GM06990 (cell line): ENCODE data around the gene ZNHIT6.
A peak's percentile ranks its signal among the peaks of the same experiment; 100 is the strongest.

Experiments used
- DNase-seq: peaks from one replicate; pipeline ENCODE4 v3.0.0-alpha.2; 2011; ENCODE audit not compliant: insufficient read length; ENCODE audit errors: extremely low read depth
- H3K27me3 ChIP-seq: replicated peaks from 2 replicates; pipeline ENCODE4 v1.6.0; 2011; ENCODE audit warnings: low read length; ENCODE audit not compliant: control insufficient read depth, insufficient read depth
- H3K36me3 ChIP-seq: 2 replicates; pipeline ENCODE4 v1.5.1; 2011; ENCODE audit warnings: low read length; ENCODE audit not compliant: control insufficient read depth, insufficient read depth
- H3K4me3 ChIP-seq: replicated peaks from 2 replicates; pipeline ENCODE4 v1.5.1; 2011; ENCODE audit warnings: low read depth, mild to moderate bottlenecking, control low read depth, low read length
- CTCF ChIP-seq: IDR thresholded peaks from 2 replicates; pipeline ENCODE4 v1.5.1; 2011; ENCODE audit warnings: low read length, control low read depth, mild to moderate bottlenecking, inconsistent platforms; ENCODE audit not compliant: insufficient read depth, poor library complexity, severe bottlenecking

The ZNHIT6 gene

DNA sequence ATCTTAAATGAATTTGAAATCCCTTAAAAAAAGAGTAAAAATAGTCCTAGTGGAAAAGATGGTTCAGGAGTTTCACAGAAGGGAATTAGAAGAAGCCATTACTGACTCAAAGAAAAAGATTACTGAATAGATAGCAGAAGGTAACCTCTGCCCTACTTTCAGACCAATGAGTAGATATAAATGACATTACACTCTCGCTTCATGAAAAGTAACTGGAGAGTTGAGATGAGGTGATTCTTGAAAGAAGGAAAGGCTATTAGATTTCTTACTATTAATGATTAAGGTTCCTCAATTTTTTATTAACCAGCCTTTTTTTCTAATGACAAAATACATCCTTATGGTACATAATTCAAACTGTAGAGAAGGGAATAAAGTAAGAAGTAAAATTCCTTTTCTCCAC, 99.4 kb downstream of the ZNHIT6 start:
- TF ChIP-seq CTCF = no peak
- DNase-seq = no peak
- H3K27me3 ChIP-seq = no peaks in the 10 kb centered on the region
- H3K36me3 ChIP-seq = no peaks in the 10 kb centered on the region
- H3K4me3 ChIP-seq = no peak overlapping the region

DNA sequence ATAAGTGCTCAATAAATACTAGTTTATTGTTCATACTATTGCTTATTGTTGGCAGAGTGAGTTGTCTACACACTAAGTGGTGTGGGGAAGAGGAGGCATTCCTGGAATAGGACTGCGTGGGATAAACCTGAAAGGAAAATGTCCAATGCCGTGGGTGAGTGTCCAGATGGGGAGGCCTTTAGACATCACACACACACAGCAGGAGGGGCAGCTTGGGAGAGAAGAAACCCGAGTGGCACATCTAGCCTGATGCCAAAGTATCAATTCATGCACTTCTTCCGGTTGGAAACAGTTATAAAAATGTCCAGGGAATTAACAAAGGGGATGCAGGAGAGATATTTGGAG, 100.3 kb downstream of the ZNHIT6 start:
- no peak for DNase-seq
- H3K36me3 ChIP-seq = no peaks in the 10 kb centered on the region
- TF ChIP-seq CTCF = no peak
- H3K4me3 ChIP-seq = no peak overlapping the region
- no peaks in the 10 kb centered on the region for H3K27me3 ChIP-seq

- Histone ChIP-seq H3K4me3 (no peak overlapping the region), H3K27me3 (no peaks in the 10 kb centered on the region), H3K36me3 (no peaks in the 10 kb centered on the region)
- no peak for TF ChIP-seq CTCF
- no peak for DNase-seq
Measured at GRCh38 chr1:85607126-85607920, 100.9 kb downstream of the ZNHIT6 start.

DNA sequence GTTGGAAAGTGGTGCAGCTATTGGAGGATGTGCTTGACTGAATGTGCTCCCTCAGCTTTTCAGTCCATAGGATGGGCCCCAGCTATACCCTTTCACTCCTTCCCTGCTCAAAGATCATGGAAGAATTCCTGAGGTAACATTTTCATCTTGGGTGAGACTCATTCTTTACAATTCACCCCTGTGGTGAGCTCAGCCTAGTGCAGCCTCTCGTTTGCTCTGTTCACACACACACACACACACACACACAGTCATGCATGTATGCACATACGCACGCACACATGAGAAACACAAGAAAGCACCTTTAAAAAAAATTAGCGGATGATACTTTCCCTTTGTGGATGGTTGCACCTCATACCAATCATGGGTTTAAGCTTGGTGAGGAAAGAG, 101.8 kb downstream of the ZNHIT6 start:
- no peak for TF ChIP-seq CTCF
- Histone ChIP-seq H3K27me3 (no peaks in the 10 kb centered on the region), H3K36me3 (no peaks in the 10 kb centered on the region), H3K4me3 (no peak overlapping the region)
- no peak for DNase-seq

DNA sequence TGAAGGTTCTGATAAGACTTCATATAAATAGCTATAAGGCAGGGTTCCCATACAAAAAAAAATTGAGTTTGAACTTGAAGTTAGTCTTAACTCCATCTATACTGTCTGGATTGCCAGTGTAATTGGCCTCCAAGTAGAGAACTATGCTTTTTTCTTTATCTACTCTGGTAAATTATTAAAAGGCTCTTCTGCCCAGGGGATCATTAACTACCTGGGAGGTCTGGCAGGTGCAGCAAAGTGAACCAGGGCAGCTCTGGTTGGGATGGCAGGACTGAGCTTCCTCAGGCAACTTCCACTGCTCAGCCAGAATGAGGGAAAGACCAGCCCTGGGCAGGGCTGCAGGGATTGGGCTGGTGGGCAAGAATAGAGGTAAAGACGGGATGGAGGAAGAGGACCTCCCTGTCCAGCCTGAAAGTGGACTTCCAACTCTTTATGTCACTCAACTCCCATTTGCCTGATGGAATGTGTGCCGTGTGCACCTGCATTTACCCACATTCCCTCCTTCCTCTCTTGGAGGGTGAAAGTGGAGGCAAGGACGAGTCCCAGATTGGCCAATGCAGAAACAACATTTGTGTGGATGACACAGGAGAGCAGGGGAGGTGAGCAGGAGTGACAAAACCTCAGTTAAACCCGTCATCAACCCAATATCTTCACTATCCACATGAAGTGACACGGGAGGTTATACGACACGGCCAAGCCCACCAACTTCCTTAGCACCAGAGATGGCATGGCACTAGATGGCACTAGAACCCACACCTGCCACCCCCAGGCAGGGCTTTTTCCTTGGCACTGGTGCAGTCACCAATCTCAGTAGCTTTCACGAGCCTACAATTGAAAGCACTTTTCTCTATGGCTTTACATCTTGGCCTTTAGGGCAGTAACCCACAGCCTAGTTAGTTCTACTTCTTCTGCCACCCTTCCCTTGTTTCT, 102.5 kb downstream of the ZNHIT6 start:
- Histone ChIP-seq H3K27me3 (no peaks in the 10 kb centered on the region), H3K4me3 (no peak overlapping the region), H3K36me3 (no peaks in the 10 kb centered on the region)
- TF ChIP-seq CTCF = peak; percentile 18
- no peak for DNase-seq
